COLO829 (cell line): ENCODE measurements around the gene NUP210.

Source experiments
- DNase-seq: peaks from one replicate; pipeline ENCODE4 v3.0.0; 2012; ENCODE audit warnings: low spot score

The NUP210 gene

DNA sequence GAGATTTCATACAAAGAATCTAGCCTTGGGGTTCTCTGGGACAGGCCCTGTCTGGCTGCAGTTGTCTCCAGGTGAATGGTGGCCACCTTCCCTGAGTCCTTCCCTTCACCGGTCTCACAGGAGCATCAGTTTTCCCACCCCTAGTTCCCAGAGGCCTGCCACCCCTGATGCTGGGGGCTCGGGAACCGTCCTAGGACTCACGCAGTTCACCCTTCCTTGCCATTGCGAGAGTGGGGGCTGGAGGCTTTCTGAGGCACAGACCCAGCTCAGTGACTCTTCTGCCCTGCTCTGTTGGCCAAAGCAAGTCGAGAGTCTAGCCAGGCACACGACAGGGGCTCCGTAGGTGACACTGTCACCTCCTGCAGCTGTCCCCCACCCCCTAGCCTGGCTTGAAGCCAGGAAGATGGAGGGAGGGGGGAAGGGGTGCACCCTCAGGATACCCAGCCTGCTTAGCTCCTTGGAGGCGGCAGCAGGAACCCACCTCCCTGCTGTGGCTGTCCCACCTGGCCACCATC is 130.3 kb downstream of the NUP210 start:
- DNase-seq, result no peak

DNA sequence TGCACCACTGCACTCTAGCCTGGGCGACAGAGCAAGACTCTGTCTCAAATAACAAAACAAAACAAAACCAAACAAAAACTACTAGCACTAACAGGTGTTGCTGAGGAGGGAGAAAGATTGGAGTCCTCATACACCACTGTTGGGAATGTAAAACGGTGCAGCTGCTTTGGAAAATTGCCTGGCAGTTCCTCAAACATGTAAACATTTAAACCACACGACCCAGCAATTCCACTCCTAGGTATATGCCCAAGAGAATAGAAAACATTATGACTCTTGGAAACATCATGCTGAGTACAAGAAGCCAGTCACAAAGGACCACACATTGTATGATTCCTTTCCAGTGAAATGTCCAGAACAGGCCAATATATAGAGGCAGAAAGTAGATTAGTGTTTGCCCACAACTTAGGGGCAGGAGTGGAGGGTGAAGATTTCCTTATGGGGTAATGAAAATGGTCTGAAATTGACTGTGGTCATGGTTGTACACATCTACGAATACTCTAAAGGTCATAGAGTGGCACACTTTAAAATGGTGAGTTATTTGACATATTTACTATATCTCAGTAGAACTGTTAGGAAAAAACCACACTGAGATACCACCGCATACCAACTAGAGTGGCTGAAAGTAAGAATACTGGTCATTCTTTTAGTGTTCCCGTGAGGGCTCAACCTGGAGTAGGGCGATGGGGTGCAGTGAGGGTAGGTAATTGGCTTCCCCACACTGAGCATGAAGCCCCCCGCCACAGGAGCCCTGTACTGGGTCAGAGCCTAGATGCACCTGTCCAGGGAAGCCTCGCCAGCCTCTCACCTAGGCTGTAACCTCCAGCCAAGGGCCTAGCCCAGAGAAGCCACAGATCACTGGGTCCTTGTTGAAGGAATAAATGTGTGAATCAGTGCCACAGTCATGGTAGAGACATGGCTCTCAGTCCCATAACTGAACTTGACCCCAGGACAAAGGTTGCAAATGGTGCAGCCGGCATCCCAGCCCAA is 131.1 kb downstream of the NUP210 start:
- no peak for DNase-seq

DNA sequence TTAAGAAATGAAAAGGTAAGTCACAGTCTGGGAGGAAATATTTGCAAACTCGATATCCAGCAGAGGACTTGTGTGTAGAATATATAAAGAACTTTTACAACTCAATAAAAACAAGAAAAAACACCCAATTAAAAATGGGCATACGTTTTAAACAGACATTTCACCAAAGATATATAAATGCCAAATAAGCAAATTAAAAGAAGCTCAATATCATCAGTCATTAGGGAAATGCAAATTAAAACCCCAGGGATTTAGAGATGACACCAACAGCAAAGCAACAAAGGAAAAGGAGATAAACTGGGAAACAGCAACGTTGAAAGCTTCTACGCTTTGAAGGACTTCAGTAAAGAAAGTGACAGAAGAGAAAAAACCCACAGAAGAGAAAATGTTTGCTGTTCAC is 132.3 kb downstream of the NUP210 start:
- no peak for DNase-seq

DNA sequence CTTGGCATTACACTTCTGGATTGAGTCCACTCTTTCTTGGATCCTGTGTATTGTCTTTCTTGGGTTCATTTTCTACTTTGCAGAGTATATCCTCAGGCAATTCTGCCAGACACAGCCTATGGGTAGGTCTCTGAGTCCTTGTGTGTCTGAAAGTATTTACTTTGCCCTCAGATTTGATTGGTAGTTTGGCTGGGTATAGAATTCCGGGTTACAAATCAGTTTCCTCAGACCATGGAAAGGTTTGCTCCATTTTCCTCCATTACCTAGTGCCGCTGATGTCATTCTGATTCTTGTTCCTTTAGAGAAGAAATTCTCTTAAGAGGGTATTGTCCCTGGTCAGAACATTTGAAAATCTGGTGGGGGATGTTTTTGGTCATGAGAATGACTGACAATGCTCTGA is 133.2 kb downstream of the NUP210 start:
- no peak for DNase-seq

DNA sequence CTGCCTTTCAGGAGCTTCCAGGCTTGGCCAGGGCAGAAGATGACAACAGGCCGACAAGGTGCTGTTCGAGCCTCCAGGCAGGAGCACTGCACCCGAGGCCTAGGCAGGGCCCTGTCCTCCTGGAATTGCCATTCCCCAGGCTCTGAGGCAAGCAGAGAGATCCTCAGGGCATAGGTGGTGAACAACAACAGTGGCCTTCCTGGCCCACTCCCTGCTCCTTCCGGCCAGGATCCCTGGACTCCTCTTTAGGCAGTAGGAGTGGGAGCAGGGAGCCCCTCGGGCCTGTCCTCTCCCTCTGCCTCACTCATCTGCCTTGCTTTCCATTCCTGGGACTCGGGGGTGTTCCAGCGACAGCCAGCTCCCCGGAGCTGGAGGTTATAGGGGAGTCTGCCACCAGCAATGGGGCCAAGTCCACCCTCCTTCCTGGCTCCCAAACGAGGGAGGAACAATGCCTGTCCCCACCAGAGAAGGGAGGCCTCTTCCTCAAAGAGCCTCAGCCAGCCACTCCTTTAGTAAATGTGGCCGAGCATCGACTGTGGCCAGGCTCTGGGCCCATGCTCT is 135.0 kb downstream of the NUP210 start:
- DNase-seq, result no peak

DNA sequence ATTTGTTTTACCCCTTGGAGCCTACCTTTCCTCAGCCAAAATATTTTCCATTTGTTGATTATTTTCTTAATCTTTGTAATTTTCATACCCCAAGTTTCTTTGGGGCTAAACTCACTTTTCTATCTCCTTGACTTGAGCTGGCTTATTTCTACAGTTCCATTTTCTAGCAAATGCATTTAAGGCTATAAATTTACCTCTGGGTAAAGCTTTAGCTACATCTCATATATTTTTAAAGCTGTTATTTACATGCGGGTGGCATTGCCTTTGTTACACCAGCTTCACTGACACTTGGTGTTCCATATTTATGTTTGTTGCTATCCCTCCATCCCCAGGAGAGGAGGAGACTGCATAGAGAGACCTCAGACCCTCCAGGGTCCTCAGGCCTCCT is 136.3 kb downstream of the NUP210 start:
- no peak for DNase-seq

DNA sequence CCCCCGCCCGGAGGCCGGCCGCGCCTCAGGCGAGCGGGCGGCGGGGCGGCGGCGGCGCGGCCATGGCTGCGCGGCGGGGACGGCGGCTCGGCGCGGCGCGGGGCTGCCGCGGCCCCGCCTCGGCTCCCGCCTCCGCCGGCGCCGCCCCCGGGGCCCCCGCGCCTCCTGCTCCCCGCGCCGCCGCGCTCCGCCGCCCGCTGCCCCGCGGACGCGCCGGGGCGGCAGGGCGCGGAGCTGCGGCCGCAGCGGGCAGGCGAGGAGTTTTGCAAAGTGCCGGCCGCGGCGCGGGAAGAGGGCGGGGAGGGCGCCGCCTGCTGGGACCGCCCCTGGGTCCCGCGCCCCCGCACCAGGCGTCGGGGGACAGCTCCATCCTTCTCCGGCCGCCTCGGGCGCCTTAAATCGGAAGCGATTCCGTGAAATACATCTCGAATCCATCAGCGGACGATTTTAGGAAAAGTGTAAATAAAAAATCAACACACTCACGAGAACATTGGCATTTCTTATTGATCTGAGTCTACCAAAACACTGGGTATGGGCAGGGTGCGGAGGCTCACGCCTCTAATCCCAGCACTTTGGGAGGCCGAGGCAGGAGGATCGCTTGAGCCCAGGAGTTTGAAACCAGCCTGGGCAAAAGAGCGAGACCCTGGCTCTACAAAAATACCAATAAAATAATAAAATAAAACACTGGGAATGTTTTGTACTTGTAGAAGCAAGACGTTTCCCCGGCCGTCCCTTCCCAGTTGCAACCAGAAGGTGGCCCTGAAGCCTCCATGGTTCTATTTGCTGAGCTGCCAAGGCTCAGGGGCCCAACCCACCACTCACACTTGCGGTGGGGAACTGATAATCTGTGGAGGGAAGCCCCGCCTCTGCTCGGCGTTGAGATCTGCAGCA is 136.9 kb downstream of the NUP210 start:
- no peak for DNase-seq

DNA sequence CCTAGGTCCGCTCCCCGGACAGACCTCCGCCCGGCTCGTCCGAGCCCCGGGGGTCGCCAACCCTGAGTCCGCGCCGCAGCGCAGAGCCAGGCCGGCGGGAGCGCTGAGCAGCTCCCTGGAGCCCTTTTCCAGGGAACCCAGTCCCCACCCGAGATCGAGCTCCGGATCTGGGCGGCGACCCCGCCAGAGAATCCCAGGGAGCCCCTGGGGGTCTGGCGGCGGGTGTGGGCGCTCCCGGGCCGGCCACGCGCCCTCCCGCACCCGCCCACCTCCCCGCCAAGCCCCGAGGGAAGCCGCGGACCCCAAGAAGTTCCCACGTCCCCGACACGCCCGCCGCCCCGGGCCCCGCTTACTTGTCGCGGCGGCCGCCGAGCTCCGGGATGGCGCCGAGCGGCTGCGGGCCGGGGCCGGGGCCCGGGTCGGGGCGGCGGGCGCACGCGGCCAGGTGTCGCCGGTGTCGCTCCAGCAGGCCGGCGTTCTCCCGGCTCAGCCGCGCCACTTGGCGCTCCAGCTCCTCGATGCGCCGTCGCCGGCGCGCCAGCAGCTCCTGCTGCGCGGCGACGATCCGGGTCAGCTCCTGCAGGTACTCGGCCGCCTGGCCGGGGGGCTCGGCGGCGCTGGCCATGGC is 137.7 kb downstream of the NUP210 start:
- DNase-seq, result no peak

DNA sequence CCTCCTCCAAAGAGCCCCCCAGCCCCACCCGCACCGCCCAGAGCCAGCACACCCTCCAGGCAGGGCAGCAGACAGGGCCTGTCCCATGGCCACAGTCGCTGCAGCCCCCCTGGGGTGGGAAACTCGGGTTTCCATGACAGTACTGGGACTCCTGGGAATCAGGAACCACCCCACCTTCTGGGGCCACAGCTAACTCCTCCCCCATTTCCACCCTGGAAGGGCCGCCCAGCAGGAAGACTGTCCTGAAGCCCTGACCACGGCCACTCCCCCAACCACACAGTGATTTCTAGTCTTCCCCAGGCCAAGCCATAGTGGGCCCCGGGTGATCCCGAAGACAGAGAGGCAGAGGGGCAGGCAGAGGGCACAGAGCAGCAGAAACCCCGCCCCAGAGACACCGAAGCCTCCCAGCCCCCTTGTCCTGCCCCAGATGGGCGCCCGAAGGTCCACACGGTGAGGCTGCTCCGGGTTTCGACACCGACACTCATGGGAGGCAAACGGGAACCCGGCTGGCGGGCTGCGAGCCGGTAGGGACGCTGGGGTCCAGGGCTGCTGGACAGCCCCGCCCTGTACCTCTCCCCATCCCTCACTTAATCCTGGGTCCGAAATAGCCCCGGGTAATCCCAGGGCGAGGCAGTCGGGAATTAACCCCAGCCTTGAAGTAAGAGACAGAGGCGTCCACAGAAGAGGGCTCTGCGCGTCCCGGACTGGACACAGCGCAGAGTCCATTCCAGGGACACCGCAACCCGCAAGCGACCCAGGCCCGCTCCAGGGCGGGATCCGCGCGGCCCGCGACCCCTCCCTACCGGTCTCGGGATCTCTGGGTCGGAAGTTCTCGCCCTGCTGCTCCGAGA is 138.4 kb downstream of the NUP210 start:
- DNase-seq, result peak; percentile 4

DNA sequence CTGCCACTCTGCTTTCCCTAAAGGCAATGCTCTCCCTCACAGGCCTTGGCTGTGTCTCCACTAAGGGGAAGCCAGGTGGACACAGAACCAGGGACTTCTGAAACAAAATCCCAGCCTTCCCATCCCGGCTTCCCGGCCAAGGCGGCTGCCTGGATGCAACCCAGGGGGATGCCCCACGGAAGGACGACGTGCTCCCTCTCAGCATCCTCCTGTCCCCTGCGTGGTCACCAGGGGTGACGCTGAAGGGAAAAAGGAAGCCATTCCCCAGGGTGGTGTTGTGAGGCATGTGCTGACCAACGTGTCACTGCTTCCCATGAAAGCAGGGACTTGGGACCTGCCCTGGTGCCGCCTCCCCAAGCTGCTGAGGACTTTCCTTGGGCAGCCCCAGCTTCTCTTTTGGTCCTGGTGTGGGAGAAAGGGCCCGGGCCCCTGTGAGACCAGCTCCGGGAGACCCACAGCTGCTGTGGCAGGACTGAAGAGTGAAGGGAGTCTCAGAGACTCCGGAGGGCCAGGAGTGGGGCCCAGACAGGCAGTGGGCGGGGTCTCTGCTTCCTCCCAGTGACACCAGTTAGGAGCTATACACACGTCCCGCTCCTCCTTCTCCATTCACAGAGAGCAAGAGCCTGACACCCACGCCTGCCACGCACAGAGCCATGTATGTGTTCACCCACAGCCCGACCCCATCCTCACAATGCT is 139.2 kb downstream of the NUP210 start:
- DNase-seq, result no peak

DNA sequence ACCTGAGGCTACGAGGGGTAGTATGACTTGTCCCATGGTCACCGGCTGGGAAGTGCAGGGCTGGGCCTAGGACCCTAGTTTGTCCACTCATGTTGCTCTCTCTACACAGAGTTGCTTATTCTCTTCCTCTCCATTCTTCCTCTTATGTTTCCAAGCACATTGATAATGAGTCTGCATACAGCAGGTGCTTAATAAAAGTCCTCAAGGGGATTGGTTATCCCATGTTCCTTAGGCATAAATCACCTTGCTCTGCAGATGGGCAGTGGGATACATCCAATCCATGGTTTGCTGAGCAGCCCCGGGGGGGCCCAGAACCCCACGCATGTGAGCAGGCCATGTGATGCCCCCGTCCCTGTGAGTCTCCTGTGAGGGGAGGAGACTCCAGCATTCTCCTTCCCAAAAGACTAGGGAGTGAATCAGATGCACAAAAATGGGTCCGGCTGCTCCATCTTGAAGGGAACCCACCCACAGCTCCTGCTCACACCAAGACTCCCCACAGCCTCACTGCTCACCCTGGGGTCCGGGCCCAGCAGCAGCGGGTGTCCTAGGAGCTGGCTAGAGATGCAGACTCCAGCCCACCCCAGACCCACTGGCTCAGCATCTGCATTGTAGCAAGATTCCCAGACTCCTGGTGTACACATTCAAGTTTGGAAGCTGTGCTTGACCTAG is 139.9 kb downstream of the NUP210 start:
- DNase-seq, result no peak

DNA sequence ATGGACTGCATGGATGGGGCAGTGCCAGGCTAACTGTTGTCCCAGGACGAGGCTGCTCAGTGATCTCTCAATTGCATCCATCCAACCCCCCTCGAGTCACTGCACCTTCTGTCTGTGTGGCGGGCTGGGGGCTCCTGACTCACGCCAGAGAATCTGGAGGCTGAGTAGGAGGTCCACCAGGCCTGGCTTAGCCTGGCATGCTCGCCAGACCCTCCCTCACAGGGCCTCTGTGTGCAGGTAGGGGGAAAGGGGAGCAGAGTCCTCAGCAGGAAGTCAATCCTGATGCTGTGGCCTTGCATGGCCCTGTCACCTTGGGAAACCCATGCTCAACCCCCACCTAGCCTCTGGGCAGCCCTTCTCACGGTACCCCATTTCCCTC is 140.6 kb downstream of the NUP210 start:
- no peak for DNase-seq

DNA sequence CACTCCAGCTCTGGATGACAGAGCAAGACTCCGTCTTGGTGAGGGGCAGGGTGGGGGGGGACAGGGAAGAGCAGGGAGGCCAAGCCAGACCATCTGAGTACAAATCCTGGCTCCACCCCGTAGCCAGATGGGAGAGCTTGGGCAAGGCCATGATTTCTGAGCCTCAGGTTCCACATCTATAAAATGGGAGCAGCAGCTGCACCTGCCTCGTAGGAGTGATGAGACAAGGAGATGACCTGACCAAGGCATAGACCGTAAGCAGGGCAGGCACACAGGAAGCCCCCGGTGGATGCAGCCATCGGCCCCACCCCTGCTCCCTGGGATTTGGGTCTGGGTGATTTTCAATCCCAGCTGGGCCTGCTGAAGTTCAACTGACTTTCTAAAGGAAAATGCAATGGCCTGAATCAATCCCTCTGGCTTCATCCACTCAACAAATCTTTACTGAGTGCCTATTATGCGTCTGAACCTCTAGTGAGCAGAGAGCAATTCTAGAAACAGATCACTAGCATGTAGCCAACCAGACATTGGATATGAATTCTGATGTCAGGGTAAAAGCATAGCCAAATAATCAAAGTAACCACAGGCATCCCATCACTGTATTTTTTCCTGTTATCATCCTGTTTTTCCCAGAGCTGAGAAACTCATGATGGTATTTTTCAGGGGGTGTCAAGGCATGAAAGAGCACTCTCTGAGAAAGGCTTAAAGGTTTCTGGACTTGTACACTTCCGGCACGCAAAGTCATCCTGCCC is 141.2 kb downstream of the NUP210 start:
- no peak for DNase-seq

DNA sequence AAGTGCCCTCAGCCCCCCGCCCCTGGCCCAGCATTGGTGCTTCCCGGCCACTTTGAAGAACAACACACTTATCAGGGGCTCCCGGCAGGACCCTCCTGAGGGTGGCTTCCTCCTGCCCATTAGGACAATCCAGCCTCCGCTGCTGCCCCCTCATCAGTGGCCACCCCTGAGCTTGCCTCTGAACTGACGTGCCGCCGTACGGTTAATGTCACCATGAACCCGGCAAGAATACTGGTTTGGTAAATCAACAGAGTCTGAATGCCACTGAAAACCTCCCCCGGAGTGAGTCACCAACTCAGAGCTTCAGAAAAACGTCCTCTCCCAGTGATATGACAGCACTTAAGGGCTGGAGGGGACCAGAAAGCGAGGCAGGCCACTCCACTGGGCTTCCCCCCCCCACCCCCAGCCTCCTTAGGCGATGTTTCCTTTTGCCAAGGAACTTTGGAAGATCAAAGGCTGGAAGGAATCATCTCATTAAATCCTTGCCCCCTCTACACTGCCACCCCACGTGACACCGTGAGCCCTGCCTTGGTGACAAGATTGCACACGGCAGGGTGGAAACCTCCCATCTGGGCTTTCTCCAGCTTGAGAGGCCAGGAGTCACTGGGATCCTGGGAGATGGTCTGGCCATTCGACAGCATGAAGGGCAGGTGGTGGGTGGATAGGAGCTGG is 142.1 kb downstream of the NUP210 start:
- DNase-seq, result no peak

DNA sequence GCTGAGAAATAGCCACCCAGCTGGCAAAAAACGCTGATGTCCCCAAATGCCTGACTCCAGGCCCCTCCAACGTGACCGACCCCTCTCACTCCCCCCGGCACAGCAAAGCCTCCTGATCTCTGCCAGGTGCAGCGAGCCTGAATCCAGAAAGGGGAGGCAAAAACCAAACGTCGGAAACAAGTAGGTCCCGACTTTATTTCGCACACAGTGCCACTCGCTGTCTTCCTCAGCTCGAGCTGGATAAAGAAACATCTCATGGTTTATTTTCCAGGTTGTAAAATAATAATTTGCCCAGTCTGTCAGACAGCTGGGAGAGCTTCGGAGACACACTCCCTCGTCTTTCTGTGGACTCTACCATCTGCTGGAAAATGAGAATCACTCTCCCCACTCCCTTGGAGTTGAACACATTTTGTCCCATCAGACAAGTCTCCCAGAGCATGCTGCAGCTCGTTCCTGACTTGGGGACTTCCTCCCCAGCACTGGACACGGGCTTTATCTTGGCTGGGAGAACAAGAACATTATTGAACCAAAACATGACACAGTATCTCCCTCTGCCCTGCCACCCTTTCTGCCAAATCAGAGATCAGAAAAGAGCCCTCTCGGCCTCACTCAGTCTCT is 142.8 kb downstream of the NUP210 start:
- no peak for DNase-seq

DNA sequence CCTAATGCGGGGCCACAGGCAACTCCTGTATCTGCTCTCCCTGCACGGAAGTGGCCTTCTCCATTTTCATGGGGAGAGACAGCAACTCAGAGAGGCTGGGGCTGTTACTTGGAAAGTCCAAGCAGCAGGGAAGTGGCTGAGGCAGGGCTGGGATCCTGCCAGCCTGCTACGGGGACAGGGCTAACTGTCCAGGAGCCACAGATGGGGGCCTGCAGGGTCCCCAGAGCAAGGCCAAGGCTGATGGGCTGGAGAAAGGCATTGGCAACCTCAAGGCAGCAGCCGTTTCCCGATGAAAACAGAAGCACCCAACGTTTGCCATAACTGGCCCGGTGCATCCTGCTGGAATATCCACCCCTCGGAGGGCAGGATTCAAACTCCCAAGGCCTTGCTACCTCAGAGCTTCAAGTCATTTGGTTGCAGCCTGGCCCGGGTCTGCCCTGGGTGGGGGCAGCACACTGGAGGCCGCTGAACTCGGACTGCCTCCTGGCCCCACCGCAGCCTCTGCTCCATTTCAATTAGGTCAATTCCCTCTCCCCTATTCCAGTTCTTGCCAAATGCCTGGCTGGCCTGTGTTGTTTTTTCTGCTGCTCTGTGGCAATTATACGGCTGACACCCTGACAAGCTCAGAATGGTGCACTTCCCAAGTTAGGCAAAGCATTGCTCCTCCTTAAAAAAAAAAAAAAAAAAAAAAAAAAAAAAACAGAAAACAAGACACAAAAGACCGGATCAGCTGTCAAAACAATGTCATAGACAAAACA is 143.5 kb downstream of the NUP210 start:
- no peak for DNase-seq

DNA sequence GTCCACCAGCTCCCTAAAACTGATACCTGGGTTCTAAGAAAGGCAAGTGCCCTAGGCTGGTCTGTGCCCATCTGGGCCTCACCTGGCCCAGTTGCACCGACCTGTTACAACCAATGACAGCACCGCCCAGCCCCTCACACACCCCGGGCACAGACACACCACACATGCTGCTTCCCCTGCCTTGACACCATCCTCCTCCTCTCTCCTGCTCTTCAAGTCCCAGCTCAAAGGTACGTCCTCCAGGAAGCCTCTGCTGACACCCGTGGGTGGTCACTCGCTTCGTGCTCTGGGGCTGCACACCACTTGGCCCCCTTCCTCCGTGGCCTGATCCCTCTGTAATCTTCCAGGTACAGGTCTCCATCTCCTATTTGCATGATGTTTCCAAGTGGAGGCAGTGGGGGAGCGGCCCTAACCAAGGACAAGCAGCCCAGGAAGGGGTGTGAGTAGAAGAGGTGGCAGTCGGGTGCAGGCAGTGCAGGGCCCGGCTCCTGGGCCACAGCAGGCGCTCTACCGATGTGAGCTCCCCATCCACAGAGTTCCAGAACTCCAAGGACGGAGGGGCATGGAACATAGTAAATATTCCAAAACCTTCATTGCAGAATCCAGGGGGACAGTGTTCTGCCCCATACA is 144.6 kb downstream of the NUP210 start:
- DNase-seq, result no peak
